ENCODE results near the gene GMDS. TPM values are rescaled to one million over a fixed set of nuclear protein-coding genes. Genes with fewer than 3 reads are reported as not detected.
"Not testable (repeated sequence)": the region's sequence is repeated elsewhere in the genome, so short reads cannot be mapped to it uniquely, and the experiment has no call there.

Gene GMDS
- total RNA-seq, 2 experiments from 2014 or later, result 31.1 to 35.9 TPM

DNA sequence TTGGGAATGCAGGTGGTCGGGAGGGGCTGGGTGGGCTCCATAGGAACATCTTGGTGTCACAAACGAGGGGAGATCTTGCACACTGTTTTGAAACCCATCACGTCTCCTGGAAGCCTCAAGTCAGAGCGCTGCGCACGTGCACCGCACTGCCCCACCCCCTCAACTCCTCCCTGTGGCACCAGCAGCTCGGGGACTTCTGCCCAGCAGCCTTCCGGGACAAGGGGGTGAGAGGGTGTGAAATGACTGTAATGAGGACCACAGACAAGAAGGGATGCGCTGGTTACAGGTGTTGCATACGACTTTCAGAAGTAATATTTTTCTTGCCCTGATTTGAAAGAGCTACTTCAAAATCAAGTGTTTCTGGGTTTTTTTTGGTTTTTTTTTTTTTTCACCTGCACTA is 575.4 kb downstream of the GMDS start:
- H3K36me3 Mint-ChIP-seq (ENCODE audit: low read depth), result no peaks in the 10 kb centered on the region
- no peak for DNase-seq
- no peak overlapping the region for H3K4me3 Mint-ChIP-seq
- CTCF ChIA-PET, result no interaction called here
- H3K9me3 Mint-ChIP-seq, result no peaks in the 10 kb centered on the region
- peaks cover 8% of the 10 kb centered on the region for H3K4me1 Mint-ChIP-seq
- no peaks in the 10 kb centered on the region for H3K27me3 Mint-ChIP-seq
- H3K27ac Mint-ChIP-seq, result no peak overlapping the region
- POLR2A ChIA-PET, result no interaction called here

DNA sequence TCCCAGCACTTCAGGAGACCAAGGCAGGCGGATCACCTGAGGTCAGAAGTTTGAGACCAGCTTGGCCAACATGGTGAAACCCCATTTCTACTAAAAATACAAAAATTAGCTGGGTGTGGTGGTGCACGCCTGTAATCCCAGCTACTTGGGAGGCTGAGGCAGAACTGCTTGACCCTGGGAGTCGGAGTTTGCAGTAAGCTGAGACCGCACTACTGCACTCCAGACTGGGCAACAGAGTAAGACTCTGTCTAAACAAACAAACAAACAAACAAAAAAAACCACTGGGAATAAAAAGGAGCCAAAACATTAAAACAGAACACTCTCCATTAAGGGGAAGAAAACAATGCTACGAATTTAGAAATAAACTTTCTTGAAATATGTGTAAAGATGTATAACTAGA is 576.9 kb downstream of the GMDS start:
- H3K27me3 Mint-ChIP-seq; CTCF ChIA-PET; POLR2A ChIA-PET; H3K27ac Mint-ChIP-seq; H3K9me3 Mint-ChIP-seq; H3K4me3 Mint-ChIP-seq; H3K4me1 Mint-ChIP-seq; DNase-seq; H3K36me3 Mint-ChIP-seq (ENCODE audit: low read depth): not testable (repeated sequence)

GRCh38 chr6:1667805-1668175 is 577.6 kb downstream of the GMDS start:
- DNase-seq, result no peak
- Mint-ChIP-seq H3K4me1 (peaks cover 8% of the 10 kb centered on the region), H3K9me3 (no peaks in the 10 kb centered on the region), H3K27me3 (no peaks in the 10 kb centered on the region), H3K4me3 (no peak overlapping the region), H3K27ac (no peak overlapping the region), H3K36me3 (ENCODE audit: low read depth) (no peaks in the 10 kb centered on the region)
- CTCF ChIA-PET, result no interaction called here
- POLR2A ChIA-PET, result no interaction called here

DNA sequence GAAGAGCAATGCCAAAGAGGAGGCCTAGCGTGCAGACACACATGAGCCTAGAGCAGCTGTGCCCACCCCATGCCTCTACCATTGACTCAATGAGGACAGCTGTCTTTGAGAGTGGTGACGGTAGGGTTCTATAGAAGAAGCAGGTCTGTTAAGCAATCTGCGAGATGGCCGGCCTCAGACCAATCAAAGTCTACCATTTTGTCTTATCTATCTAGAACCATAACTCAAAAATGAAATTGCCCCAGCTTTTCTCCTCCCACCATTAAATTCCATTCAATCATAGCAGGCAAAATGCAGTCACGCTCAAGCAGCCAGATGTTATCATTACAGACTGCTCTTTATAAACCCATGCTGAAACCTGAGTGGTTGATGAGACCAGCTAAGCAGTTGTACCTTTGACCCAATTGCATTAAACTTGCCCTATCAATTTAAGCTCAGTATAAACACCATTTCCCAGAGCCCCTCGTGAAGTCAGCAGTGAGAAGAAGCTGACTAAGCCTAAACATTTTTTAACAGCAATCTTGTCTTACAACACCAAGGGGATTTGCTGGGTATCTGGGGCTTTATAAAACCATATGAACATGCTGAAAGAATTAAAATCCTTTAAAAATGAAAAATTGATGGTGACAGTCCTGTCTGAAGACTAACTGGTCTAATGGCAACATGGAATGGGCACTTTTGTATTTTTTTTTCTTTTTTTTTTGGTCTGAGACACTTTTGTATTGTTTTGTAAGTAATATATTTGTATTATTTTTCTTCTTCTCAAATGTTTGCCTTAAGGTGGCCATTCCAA is 578.2 kb downstream of the GMDS start:
- Mint-ChIP-seq H3K27me3 (no peaks in the 10 kb centered on the region), H3K4me1 (peaks cover 8% of the 10 kb centered on the region), H3K4me3 (no peak overlapping the region), H3K9me3 (no peaks in the 10 kb centered on the region), H3K36me3 (ENCODE audit: low read depth) (no peaks in the 10 kb centered on the region), H3K27ac (no peak overlapping the region)
- ChIA-PET CTCF (interaction anchor here (0.7 kb wide), 1 partner anchor 32 kb away, joined by 4 read pairs; no protein-coding TSS in a partner anchor), POLR2A (no interaction called here)
- DNase-seq, result no peak

GRCh38 chr6:1665214-1665613 is 580.2 kb downstream of the GMDS start:
- peaks cover 8% of the 10 kb centered on the region for H3K4me1 Mint-ChIP-seq
- H3K27me3 Mint-ChIP-seq, result no peaks in the 10 kb centered on the region
- DNase-seq, result no peak
- H3K36me3 Mint-ChIP-seq (ENCODE audit: low read depth), result no peaks in the 10 kb centered on the region
- CTCF ChIA-PET, result no interaction called here
- no peaks in the 10 kb centered on the region for H3K9me3 Mint-ChIP-seq
- POLR2A ChIA-PET, result no interaction called here
- H3K4me3 Mint-ChIP-seq, result no peak overlapping the region
- H3K27ac Mint-ChIP-seq, result no peak overlapping the region

GRCh38 chr6:1664329-1664728 is 581.1 kb downstream of the GMDS start:
- Mint-ChIP-seq H3K4me1 (peaks cover 8% of the 10 kb centered on the region), H3K4me3 (no peak overlapping the region), H3K36me3 (ENCODE audit: low read depth) (no peaks in the 10 kb centered on the region), H3K27me3 (no peaks in the 10 kb centered on the region), H3K9me3 (no peaks in the 10 kb centered on the region), H3K27ac (no peak overlapping the region)
- ChIA-PET POLR2A (no interaction called here), CTCF (no interaction called here)
- no peak for DNase-seq

DNA sequence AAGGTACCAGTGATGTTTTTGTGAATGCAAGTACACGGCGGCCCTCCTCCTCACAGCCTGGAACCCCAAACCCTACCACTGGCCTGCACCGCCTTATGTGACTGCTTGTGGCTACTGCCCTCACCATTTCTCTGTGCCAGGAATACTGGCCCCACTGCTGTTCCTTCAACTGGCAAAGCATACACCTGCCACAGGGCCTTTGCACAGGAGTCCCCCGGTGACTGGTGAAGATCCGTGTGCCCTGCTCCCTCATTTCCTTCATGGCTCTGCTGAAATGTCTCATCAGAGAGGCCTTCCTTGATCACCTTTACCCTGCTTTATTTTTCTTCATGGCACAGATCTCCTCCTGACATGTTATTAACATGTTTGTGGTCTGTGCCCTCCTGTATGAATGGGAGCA is 581.9 kb downstream of the GMDS start:
- peaks cover 8% of the 10 kb centered on the region for H3K4me1 Mint-ChIP-seq
- H3K27ac Mint-ChIP-seq, result no peak overlapping the region
- H3K9me3 Mint-ChIP-seq, result no peaks in the 10 kb centered on the region
- H3K4me3 Mint-ChIP-seq, result no peak overlapping the region
- ChIA-PET CTCF (no interaction called here), POLR2A (no interaction called here)
- no peaks in the 10 kb centered on the region for H3K36me3 Mint-ChIP-seq (ENCODE audit: low read depth)
- H3K27me3 Mint-ChIP-seq, result no peaks in the 10 kb centered on the region
- no peak for DNase-seq

GRCh38 chr6:1662534-1662933 is 582.9 kb downstream of the GMDS start:
- H3K36me3 Mint-ChIP-seq (ENCODE audit: low read depth), result no peaks in the 10 kb centered on the region
- ChIA-PET POLR2A (no interaction called here), CTCF (interaction anchor here (1.0 kb wide), 1 partner anchor 24 kb away, joined by 3 read pairs; no protein-coding TSS in a partner anchor)
- peaks cover 8% of the 10 kb centered on the region for H3K4me1 Mint-ChIP-seq
- H3K4me3 Mint-ChIP-seq, result no peak overlapping the region
- H3K27me3 Mint-ChIP-seq, result no peaks in the 10 kb centered on the region
- no peak overlapping the region for H3K27ac Mint-ChIP-seq
- no peaks in the 10 kb centered on the region for H3K9me3 Mint-ChIP-seq
- no peak for DNase-seq

- H3K27ac Mint-ChIP-seq, result no peak overlapping the region
- H3K4me1 Mint-ChIP-seq, result no peaks in the 10 kb centered on the region
- CTCF ChIA-PET, result no interaction called here
- DNase-seq, result no peak
- H3K27me3 Mint-ChIP-seq, result no peaks in the 10 kb centered on the region
- no peak overlapping the region for H3K4me3 Mint-ChIP-seq
- POLR2A ChIA-PET, result no interaction called here
- no peaks in the 10 kb centered on the region for H3K36me3 Mint-ChIP-seq (ENCODE audit: low read depth)
- H3K9me3 Mint-ChIP-seq, result no peaks in the 10 kb centered on the region
Observed at GRCh38 chr6:1659816-1660215, 585.6 kb downstream of the GMDS start.

GRCh38 chr6:1658212-1659005 is 587.0 kb downstream of the GMDS start:
- ChIA-PET POLR2A (no interaction called here), CTCF (no interaction called here)
- Mint-ChIP-seq H3K4me1 (no peaks in the 10 kb centered on the region), H3K27me3 (no peaks in the 10 kb centered on the region), H3K9me3 (no peaks in the 10 kb centered on the region), H3K27ac (no peak overlapping the region), H3K4me3 (no peak overlapping the region), H3K36me3 (ENCODE audit: low read depth) (no peaks in the 10 kb centered on the region)
- no peak for DNase-seq

DNA sequence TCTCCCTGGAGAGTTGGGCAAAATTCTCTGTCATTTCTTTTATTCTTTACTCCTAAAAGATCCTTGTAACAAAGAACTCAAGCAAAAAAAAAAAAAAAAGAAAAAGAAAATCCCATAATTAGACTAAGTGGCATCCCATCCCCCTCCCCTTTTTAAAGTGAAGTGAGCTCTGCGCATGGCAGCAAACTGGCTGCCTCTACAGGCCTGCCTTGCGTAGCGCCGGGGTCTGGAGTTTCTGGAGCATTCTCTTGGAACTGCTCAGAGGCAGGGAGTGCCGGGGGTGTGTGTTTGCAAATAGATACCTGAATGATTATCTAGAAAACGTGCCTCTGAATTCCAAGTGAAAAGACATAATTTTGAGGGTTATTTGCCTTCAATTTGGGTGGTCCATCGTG is 587.6 kb downstream of the GMDS start:
- Mint-ChIP-seq H3K9me3 (no peaks in the 10 kb centered on the region), H3K4me3 (no peak overlapping the region), H3K36me3 (ENCODE audit: low read depth) (no peaks in the 10 kb centered on the region), H3K27ac (no peak overlapping the region), H3K27me3 (no peaks in the 10 kb centered on the region), H3K4me1 (no peaks in the 10 kb centered on the region)
- ChIA-PET POLR2A (no interaction called here), CTCF (no interaction called here)
- DNase-seq, result no peak

DNA sequence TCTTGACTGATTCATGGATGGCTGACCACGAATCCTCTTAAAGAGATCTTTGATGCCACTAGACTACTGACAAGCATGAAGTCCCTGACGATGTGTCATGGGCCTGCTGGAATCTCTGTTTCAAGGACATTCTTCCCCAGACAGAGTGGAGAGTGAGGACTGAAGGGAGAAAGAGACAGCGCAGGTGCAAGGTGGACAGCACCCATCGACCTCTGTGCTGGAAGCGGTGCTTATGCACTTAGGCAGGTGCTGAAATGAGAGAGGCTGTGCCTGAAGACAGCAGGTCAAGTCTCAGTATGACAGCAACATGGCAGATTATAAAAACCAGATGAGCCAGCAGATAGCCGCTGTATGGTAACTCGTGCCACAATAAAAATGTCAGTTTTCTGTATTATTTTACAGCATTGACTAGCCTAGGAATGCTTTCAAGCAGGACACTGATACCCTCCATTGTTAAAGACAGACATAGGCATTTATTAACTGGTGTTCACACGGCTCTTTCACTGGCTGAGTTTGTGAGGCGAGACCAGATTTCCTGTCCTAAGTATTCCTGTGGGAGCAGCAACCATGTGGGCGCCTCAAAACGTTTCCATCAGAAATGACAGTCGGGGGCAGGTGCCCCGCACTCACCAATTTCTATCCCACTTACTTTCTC is 588.2 kb downstream of the GMDS start:
- Mint-ChIP-seq H3K9me3 (no peaks in the 10 kb centered on the region), H3K36me3 (ENCODE audit: low read depth) (no peaks in the 10 kb centered on the region), H3K27me3 (no peaks in the 10 kb centered on the region), H3K27ac (no peak overlapping the region), H3K4me3 (no peak overlapping the region), H3K4me1 (no peaks in the 10 kb centered on the region)
- DNase-seq, result no peak
- ChIA-PET CTCF (no interaction called here), POLR2A (no interaction called here)

GRCh38 chr6:1654054-1654453 is 591.4 kb downstream of the GMDS start:
- Mint-ChIP-seq H3K27ac (no peak overlapping the region), H3K4me1 (no peaks in the 10 kb centered on the region), H3K27me3 (no peaks in the 10 kb centered on the region), H3K4me3 (no peak overlapping the region), H3K9me3 (no peaks in the 10 kb centered on the region), H3K36me3 (ENCODE audit: low read depth) (no peaks in the 10 kb centered on the region)
- CTCF ChIA-PET, result no interaction called here
- POLR2A ChIA-PET, result no interaction called here
- no peak for DNase-seq
